OCI-LY3 (cell line): Measurements from ENCODE around the gene KITLG.
"Not testable (repeated sequence)": the region's sequence is repeated elsewhere in the genome, so short reads cannot be mapped to it uniquely, and the experiment has no call there.

ENCODE experiments used
- H2AFZ ChIP-seq: fragments of 200-600, 300-600 bp; shearing (Covaris generic); 2 replicates; pipeline ENCODE4 v1.6.0; 2014; ENCODE audit warnings: antibody characterized with exemption, low read depth, low read length
- H3K27ac ChIP-seq: fragments of 200-600, 300-600 bp; sonication (generic); 2 replicates; pipeline ENCODE4 v1.5.1; 2014; ENCODE audit warnings: mild to moderate bottlenecking, low read length, moderate library complexity, mixed read lengths
- H3K27me3 ChIP-seq: fragments of 200-600, 300-600 bp; sonication (generic); 2 replicates; pipeline ENCODE4 v1.6.1; 2014; ENCODE audit warnings: low read depth, low read length, mixed read lengths
- H3K36me3 ChIP-seq: fragments of 200-600, 300-600 bp; sonication (generic); replicated peaks from 2 replicates; pipeline ENCODE3; 2014; ENCODE audit warnings: low read depth, low read length, mixed read lengths
- H3K4me1 ChIP-seq: fragments of 300-600, 200-600 bp; sonication (generic); 2 replicates; pipeline ENCODE4 v1.6.1; 2014; ENCODE audit warnings: low read length, mixed read lengths
- H3K4me2 ChIP-seq: fragments of 200-600, 300-600 bp; sonication (generic); 2 replicates; pipeline ENCODE4 v1.6.1; 2014; ENCODE audit warnings: low read length, mixed read lengths
- H3K4me3 ChIP-seq: fragments of 300-600, 200-600 bp; sonication (generic); 2 replicates; pipeline ENCODE4 v1.5.1; 2014; ENCODE audit warnings: antibody characterized with exemption, mild to moderate bottlenecking, low read length, moderate library complexity
- H3K79me2 ChIP-seq: fragments of 300-600, 200-600 bp; shearing (Covaris generic); 2 replicates; pipeline ENCODE4 v1.6.1; 2014; ENCODE audit warnings: mild to moderate bottlenecking, low read length, mixed read lengths
- H3K9ac ChIP-seq: fragments of 300-600, 200-600 bp; shearing (Covaris generic); 2 replicates; pipeline ENCODE4 v1.6.0; 2014; ENCODE audit warnings: mild to moderate bottlenecking, low read length, moderate library complexity
- H3K9me3 ChIP-seq: fragments of 200-600, 300-600 bp; shearing (Covaris generic); 2 replicates; pipeline ENCODE4 v1.6.1; 2014; ENCODE audit warnings: low read length, mixed read lengths; ENCODE audit not compliant: insufficient read depth
- H4K20me1 ChIP-seq: fragments of 200-600, 300-600 bp; sonication (generic); 2 replicates; pipeline ENCODE4 v1.6.1; 2016; ENCODE audit warnings: low read length, mixed read lengths; ENCODE audit not compliant: insufficient read depth
- CTCF ChIP-seq: fragments of 200-600, 300-600 bp; sonication (generic); IDR thresholded peaks from 2 replicates; pipeline ENCODE4 v1.5.1; 2014; ENCODE audit warnings: antibody characterized with exemption, low read length, low read depth
- EZH2phosphoT487 ChIP-seq: fragments of 200-600 bp; shearing (Covaris generic); IDR thresholded peaks from 2 replicates; pipeline ENCODE4 v1.6.1; 2018; ENCODE audit warnings: antibody characterized with exemption, mixed run types, low read depth

KITLG gene

GRCh38 chr12:88472248-88472647, 108.0 kb downstream of the KITLG start:
- Histone ChIP-seq H4K20me1 (no peaks in the 10 kb centered on the region), H3K9ac (no peak overlapping the region), H3K4me1 (peaks cover 4% of the 10 kb centered on the region; the same call in 1 of the 2 replicates), H3K9me3 (no peaks in the 10 kb centered on the region), H3K79me2 (no peaks in the 10 kb centered on the region), H3K27me3 (no peaks in the 10 kb centered on the region), H3K36me3 (no peaks in the 10 kb centered on the region), H3K27ac (no peak overlapping the region), H3K4me2 (no peak overlapping the region), H2AFZ (no peak overlapping the region), H3K4me3 (no peak overlapping the region)
- TF ChIP-seq CTCF: no peak
- TF ChIP-seq EZH2phosphoT487: no peak

- TF ChIP-seq EZH2phosphoT487 (no peak), CTCF (no peak)
- Histone ChIP-seq H3K9me3 (no peaks in the 10 kb centered on the region), H3K9ac (no peak overlapping the region), H3K36me3 (no peaks in the 10 kb centered on the region), H2AFZ (no peak overlapping the region), H3K79me2 (no peaks in the 10 kb centered on the region), H3K4me1 (peaks cover 4% of the 10 kb centered on the region; the same call in 1 of the 2 replicates), H3K4me2 (no peak overlapping the region), H3K4me3 (no peak overlapping the region), H3K27ac (no peak overlapping the region), H4K20me1 (no peaks in the 10 kb centered on the region), H3K27me3 (no peaks in the 10 kb centered on the region)
Measured at GRCh38 chr12:88471331-88472045, 108.8 kb downstream of the KITLG start.

- Histone ChIP-seq H3K4me1 (no peaks in the 10 kb centered on the region), H3K79me2 (no peaks in the 10 kb centered on the region), H3K4me3 (no peak overlapping the region), H3K36me3 (no peaks in the 10 kb centered on the region), H3K27ac (no peak overlapping the region), H3K27me3 (no peaks in the 10 kb centered on the region), H4K20me1 (no peaks in the 10 kb centered on the region), H3K4me2 (no peak overlapping the region), H3K9me3 (no peaks in the 10 kb centered on the region), H2AFZ (no peak overlapping the region), H3K9ac (no peak overlapping the region)
- TF ChIP-seq CTCF: no peak
Measured at GRCh38 chr12:88469154-88469553, 111.1 kb downstream of the KITLG start.

GRCh38 chr12:88468581-88468980, 111.7 kb downstream of the KITLG start:
- TF ChIP-seq CTCF (no peak), EZH2phosphoT487 (no peak)
- H3K9ac ChIP-seq: no peak overlapping the region
- no peaks in the 10 kb centered on the region for H3K36me3 ChIP-seq
- H3K9me3 ChIP-seq: no peaks in the 10 kb centered on the region
- no peaks in the 10 kb centered on the region for H3K4me1 ChIP-seq
- H3K27me3 ChIP-seq: no peaks in the 10 kb centered on the region
- no peak overlapping the region for H3K4me3 ChIP-seq
- no peak overlapping the region for H3K27ac ChIP-seq
- H3K4me2 ChIP-seq: no peak overlapping the region
- no peak overlapping the region for H2AFZ ChIP-seq
- H3K79me2 ChIP-seq: no peaks in the 10 kb centered on the region
- no peaks in the 10 kb centered on the region for H4K20me1 ChIP-seq

- not testable (repeated sequence) for H4K20me1 ChIP-seq, H3K27me3 ChIP-seq, H3K4me2 ChIP-seq, H3K9ac ChIP-seq, H2AFZ ChIP-seq, H3K36me3 ChIP-seq, H3K79me2 ChIP-seq, H3K4me3 ChIP-seq, H3K4me1 ChIP-seq, H3K9me3 ChIP-seq, H3K27ac ChIP-seq
Measured at GRCh38 chr12:88466708-88467107, 113.6 kb downstream of the KITLG start.
